ENCODE measurements around the gene STX4.
"Not testable (repeated sequence)": the region's sequence is repeated elsewhere in the genome, so short reads cannot be mapped to it uniquely, and the experiment has no call there.

DNA sequence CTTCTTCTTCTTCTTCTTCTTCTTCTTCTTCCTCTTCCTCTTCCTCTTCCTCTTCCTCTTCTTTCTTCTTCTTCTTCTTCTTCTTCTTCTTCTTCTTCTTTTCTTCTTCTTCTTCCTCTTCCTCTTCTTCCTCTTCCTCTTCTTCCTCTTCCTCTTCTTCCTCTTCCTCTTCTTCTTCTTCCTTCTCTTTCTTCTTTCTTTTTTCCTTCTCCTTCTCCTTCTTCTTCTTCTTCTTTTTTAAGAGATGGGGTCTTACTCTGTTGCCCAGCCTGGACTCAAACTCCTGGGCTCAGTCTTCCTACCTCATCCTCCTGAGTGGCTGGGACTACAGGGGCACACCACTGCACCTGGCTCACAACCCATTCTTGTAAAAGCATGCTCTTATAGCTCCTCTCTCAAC, 20.1 kb upstream of the STX4 start:
- not testable (repeated sequence) for TF ChIP-seq POLR2A, EP300 (IDR thresholded peaks at IDR 0.05)
- TF ChIP-seq, protein P1, sequence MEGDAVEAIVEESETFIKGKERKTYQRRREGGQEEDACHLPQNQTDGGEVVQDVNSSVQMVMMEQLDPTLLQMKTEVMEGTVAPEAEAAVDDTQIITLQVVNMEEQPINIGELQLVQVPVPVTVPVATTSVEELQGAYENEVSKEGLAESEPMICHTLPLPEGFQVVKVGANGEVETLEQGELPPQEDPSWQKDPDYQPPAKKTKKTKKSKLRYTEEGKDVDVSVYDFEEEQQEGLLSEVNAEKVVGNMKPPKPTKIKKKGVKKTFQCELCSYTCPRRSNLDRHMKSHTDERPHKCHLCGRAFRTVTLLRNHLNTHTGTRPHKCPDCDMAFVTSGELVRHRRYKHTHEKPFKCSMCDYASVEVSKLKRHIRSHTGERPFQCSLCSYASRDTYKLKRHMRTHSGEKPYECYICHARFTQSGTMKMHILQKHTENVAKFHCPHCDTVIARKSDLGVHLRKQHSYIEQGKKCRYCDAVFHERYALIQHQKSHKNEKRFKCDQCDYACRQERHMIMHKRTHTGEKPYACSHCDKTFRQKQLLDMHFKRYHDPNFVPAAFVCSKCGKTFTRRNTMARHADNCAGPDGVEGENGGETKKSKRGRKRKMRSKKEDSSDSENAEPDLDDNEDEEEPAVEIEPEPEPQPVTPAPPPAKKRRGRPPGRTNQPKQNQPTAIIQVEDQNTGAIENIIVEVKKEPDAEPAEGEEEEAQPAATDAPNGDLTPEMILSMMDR (IDR thresholded peaks at IDR 0.05), result not testable (repeated sequence)
